ENCODE results near the gene NCDN.

NCDN gene

DNA sequence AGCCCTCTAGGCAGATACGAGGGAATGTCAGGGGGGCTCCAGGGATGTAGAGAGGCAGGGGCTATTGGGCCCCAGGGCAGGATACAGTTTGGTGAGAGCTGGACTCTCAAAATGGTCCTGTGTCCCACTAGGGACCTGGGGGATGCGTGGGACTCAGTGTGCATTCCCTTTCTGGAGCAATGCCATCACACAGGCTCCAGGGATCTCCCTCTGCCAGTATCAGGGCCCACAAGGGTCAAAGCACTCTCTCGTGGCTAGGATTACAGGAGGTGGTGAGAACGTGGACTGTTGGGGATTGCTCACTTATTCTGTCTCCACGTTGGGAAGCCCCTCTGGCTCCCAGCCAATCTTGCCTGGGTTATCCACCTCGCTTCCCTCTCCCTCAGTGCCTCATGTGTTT lies 26.2 kb upstream of the NCDN start:
- TF ChIP-seq SIN3A (IDR thresholded peaks at IDR 0.05; ENCODE audit: borderline replicate concordance, insufficient read depth, low read length) (no peak), FOXP2 (optimal IDR thresholded peaks at IDR 0.05; ENCODE audit: borderline replicate concordance, extremely low read depth, extremely low read length, insufficient read depth) (no peak), TAF1 (IDR thresholded peaks at IDR 0.05; ENCODE audit: borderline replicate concordance, insufficient read depth, low read length) (no peak), POLR2AphosphoS5 (IDR thresholded peaks at IDR 0.05; ENCODE audit: low read depth, low read length) (no peak)
- TF ChIP-seq, protein P1, sequence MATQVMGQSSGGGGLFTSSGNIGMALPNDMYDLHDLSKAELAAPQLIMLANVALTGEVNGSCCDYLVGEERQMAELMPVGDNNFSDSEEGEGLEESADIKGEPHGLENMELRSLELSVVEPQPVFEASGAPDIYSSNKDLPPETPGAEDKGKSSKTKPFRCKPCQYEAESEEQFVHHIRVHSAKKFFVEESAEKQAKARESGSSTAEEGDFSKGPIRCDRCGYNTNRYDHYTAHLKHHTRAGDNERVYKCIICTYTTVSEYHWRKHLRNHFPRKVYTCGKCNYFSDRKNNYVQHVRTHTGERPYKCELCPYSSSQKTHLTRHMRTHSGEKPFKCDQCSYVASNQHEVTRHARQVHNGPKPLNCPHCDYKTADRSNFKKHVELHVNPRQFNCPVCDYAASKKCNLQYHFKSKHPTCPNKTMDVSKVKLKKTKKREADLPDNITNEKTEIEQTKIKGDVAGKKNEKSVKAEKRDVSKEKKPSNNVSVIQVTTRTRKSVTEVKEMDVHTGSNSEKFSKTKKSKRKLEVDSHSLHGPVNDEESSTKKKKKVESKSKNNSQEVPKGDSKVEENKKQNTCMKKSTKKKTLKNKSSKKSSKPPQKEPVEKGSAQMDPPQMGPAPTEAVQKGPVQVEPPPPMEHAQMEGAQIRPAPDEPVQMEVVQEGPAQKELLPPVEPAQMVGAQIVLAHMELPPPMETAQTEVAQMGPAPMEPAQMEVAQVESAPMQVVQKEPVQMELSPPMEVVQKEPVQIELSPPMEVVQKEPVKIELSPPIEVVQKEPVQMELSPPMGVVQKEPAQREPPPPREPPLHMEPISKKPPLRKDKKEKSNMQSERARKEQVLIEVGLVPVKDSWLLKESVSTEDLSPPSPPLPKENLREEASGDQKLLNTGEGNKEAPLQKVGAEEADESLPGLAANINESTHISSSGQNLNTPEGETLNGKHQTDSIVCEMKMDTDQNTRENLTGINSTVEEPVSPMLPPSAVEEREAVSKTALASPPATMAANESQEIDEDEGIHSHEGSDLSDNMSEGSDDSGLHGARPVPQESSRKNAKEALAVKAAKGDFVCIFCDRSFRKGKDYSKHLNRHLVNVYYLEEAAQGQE (IDR thresholded peaks at IDR 0.05; ENCODE audit: insufficient read depth in 1 of 2, low read depth in 2 of 2, low read length in 2 of 2): no peak

DNA sequence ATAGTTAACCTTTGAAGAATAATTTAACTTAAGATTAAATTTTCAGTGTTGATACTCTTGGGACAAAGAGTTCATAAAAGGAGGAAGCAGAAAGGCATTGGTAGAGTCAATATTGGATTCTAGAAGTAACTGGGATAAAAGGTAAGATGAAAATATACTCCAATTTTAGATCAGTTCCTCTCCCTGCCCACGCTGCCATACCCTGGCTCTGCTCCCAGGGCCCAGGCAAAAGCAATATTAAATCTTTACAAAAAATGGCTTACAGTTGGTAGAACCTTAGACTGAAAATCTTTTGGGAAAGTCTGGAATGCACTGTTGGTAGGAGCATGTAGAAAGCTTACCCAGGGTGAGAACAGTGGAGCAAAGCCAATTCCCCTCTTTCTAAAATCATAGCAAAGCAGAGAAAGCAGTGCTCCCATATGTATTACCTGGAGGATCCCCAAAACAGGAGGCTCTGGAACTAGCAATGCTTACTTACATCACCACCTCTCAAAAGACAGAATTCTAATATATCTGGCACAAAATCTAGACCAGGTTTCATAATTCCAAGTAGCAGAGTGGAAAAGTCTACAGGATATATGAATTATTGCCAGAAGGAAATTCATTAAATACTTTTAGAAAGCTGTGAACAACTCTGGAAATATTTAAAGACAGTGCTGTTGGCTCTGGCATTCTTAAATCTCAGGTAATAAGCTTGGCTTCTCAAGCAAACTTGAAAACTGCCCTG lies 24.9 kb upstream of the NCDN start:
- no peak for TF ChIP-seq SIN3A (IDR thresholded peaks at IDR 0.05; ENCODE audit: borderline replicate concordance, insufficient read depth, low read length)
- no peak for TF ChIP-seq FOXP2 (optimal IDR thresholded peaks at IDR 0.05; ENCODE audit: borderline replicate concordance, extremely low read depth, extremely low read length, insufficient read depth)
- TF ChIP-seq, protein P1 (IDR thresholded peaks at IDR 0.05; ENCODE audit: insufficient read depth in 1 of 2, low read depth in 2 of 2, low read length in 2 of 2): no peak
- TF ChIP-seq POLR2AphosphoS5 (IDR thresholded peaks at IDR 0.05; ENCODE audit: low read depth, low read length): no peak
- no peak for TF ChIP-seq TAF1 (IDR thresholded peaks at IDR 0.05; ENCODE audit: borderline replicate concordance, insufficient read depth, low read length)

DNA sequence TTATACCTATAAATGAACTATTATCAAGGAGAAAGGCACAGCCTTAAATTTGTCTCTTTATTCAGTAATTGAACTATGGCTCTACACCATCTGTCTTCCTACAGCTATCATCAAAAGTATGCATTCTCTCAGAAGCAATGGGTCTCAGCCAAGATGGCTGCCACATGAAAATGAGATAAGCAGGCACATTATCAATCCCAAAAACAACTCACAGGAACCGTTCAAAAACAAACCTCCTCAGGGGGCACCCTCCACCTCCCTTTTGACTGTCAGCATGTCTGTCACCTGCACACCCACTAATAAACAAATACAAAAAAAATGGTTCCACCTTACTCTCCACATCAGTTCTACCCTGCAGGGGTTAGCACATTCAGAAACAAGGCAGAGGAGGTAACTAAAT lies 24.0 kb upstream of the NCDN start:
- TF ChIP-seq FOXP2 (optimal IDR thresholded peaks at IDR 0.05; ENCODE audit: borderline replicate concordance, extremely low read depth, extremely low read length, insufficient read depth) (no peak), SIN3A (IDR thresholded peaks at IDR 0.05; ENCODE audit: borderline replicate concordance, insufficient read depth, low read length) (no peak), POLR2AphosphoS5 (IDR thresholded peaks at IDR 0.05; ENCODE audit: low read depth, low read length) (no peak), TAF1 (IDR thresholded peaks at IDR 0.05; ENCODE audit: borderline replicate concordance, insufficient read depth, low read length) (no peak)
- TF ChIP-seq, protein P1 (IDR thresholded peaks at IDR 0.05; ENCODE audit: insufficient read depth in 1 of 2, low read depth in 2 of 2, low read length in 2 of 2): no peak

DNA sequence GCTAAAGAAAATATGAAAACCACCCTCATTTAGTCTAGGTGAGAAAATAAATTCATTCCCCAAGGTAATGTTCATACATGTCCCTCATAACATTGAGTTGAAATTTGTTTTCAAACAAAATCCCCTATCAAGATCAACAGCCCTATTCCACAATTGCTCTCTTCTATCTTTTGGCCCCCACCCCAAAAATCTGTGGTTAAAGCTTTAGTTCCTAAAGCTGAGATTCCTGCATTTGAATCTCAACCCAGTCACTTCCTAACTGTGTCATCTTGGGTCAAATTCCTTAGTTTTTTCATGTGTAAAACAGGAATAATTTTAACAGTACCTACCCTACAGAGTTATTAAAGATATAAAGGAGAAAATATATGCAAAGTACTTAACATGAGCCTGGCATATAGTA lies 22.4 kb upstream of the NCDN start:
- no peak for TF ChIP-seq SIN3A (IDR thresholded peaks at IDR 0.05; ENCODE audit: borderline replicate concordance, insufficient read depth, low read length)
- no peak for TF ChIP-seq POLR2AphosphoS5 (IDR thresholded peaks at IDR 0.05; ENCODE audit: low read depth, low read length)
- no peak for TF ChIP-seq TAF1 (IDR thresholded peaks at IDR 0.05; ENCODE audit: borderline replicate concordance, insufficient read depth, low read length)
- TF ChIP-seq FOXP2 (optimal IDR thresholded peaks at IDR 0.05; ENCODE audit: borderline replicate concordance, extremely low read depth, extremely low read length, insufficient read depth): no peak
- TF ChIP-seq, protein P1 (IDR thresholded peaks at IDR 0.05; ENCODE audit: insufficient read depth in 1 of 2, low read depth in 2 of 2, low read length in 2 of 2): no peak
